ENCODE results near the gene COA6.

Gene COA6

DNA sequence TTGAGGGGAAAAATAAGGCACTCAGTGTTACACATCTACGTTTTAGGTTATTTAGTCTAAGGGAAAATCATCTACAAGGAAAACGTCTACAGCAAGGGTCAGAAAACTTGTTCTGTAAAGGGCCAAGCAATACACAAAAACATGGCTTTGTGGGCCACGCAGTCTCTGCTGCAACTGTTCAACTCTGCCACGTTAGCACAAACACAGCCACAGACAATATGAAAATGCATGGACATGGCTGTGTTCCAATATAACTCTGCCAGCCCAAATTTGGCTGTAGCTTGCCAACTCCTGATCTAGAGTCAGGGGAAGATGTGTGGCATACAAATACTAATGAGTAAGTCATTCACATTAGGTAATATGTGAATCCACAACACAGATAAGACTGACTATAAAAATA lies 40.7 kb downstream of the COA6 start:
- no peak for DNase-seq

DNA sequence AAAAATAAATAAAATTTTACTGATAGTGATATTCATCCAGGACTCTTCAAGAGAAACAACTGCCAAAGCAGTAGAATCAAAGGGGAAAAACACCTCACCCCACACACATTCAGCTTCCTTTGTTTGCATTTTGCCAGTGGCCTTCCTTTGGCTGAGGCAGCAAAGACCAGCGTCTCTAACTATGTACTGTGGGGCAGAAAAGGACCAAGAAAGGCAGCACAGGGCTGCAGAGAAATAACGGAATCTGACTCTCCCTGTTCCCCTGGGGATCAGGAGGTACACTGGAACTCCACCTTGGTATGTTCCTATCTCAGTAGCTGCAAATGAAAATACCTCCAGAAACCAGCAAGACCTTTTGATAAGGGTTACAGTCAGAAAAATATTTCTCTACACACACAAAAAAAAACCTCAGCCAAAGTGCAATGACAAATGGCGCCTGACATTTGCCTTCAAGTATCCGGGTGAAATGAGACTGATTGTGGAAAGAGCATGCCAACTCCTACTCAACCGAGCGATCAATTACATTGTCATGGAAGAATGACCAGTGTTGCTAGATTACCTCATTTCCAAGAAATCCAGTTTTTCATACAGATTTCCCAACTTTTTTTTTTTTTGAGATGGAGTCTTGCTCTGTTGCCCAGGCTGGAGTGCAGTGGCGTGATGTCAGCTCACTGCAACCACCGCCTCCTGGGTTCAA lies 54.8 kb downstream of the COA6 start:
- no peak for DNase-seq

DNA sequence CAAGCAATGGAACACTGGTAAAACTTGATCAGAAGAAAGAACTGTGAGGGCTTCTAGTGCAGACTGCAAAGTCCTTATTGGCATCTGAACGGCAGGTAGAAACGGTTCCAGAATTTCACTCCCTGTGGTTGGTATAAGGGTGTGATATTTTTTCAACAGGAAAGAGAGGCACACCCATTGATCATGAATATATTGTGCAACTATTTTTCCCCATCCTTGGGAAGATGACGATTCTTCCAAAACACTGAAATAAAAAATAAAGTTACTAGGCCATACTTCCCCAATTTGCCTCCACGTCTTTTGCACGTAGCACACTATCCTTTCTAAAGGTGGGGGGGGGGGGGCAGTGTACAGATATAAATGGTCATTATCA lies 56.2 kb downstream of the COA6 start:
- no peak for DNase-seq

DNA sequence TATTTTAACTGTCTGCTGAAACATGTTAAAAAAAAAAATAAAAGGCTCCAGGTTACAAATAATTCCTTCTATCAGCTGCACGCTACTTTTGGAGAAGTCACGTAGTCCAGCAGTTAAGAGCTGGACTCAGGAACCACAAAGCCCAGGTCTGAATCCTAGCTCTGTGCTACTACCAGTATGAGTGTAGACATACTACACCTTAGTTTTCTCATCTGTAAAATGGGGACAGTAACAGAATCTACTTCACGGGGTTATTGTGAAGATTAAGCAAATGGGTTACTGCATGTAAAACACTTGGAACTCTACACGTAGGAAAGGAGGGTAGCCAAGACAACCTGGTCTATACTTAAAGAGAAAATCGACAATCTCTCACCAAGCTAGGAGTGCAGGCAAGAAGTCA lies 57.4 kb downstream of the COA6 start:
- no peak for DNase-seq

DNA sequence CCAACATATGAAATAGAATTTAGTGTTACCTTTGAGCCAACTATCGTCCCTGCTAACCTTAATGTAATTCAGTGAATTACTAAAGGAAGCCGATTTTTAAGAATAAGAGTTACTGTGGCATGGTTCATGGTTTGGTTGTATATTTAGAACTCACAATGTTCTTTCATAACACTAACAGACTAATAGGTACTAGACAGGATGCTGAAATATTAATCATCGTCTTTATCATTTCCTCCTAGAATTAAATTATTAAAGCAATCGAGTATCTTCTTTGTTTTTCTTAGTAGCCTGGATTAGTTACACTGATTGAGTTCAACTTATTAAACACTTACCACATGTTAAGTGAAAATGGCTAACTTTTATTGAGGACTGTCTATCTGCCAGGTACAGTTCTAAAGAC lies 58.0 kb downstream of the COA6 start:
- no peak for DNase-seq

DNA sequence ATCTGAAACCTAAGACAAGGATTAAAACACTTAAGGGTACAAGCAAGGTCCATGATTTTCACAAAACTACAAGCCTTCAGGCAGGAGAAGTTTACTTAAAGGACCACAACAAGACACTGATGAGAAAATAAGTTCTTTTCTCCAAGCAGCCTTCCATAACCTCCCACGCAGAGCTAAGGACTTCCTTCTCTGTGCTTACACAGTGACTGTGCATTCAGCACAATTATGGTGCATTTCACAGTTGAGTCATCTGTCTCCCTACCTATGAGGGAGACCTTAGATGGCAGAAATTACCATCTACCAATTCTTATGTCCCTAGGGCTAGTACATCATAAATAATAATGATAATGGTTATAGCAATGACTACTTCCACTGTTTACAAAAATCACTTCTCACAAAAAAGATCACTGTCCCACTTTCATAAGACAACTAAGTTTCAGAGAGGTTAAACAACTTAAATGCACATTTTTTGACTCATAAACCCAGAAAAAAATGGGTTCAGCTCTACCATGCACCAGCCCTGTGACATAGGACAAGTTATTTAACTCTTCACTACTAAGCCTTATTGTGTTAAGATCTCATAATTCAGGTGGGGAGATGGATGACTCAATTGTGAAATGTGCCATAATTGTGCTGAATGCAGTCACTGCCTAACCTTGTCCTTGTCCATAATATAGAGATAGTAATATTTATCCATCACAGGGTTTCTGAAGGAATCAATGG lies 60.5 kb downstream of the COA6 start:
- DNase-seq: no peak
